SK-N-SH (cell line): ENCODE measurements around the gene SOWAHA. TPM values are rescaled to one million over a fixed set of nuclear protein-coding genes. Genes with fewer than 3 reads are reported as not detected.

ENCODE experiments used
- CTCF ChIA-PET: fragments of 300-600, 350-600 bp; formaldehyde crosslinking; extraction: SDS; loops from one replicate; lab custom pipeline; 2021; lab: Yijun Ruan, JAX
- POLR2A ChIA-PET: fragments of 350-600 bp; sonication (Branson Sonifier 250); formaldehyde crosslinking; extraction: SDS; loops from one replicate; lab custom pipeline; 2020; ENCODE audit warnings: antibody characterized with exemption, inconsistent platforms; lab: Yijun Ruan, JAX
- DNase-seq: peaks from one replicate; pipeline ENCODE4 v3.0.0; 2012
- H2AFZ ChIP-seq: fragments of 200-600 bp; sonication (generic); 2 replicates; pipeline ENCODE4 v1.8.1; 2016; ENCODE audit warnings: antibody characterized with exemption, mild to moderate bottlenecking, low read depth
- H3F3A ChIP-seq: fragments of 200-600 bp; sonication (generic); replicated peaks from 2 replicates; pipeline ENCODE3; 2016; ENCODE audit warnings: antibody characterized with exemption, mild to moderate bottlenecking; ENCODE audit not compliant: insufficient read depth
- H3K27ac ChIP-seq, 2 experiments: fragments of 200-500 bp in 1 of 2; fragments of 200-600 bp in 1 of 2; sonication (Bioruptor generic) in 1 of 2; sonication (generic), shearing (Covaris generic) in 1 of 2; 2 replicates each; pipeline versions ENCODE4 v1.5.1 to v1.6.1; 2014 to 2016; ENCODE audit warnings: low read depth in 2 of 2, inconsistent platforms in 1 of 2, low read length in 1 of 2, mild to moderate bottlenecking in 1 of 2, mixed read lengths in 1 of 2
- H3K27me3 ChIP-seq: fragments of 200-600 bp; sonication (generic), shearing (Covaris generic); 2 replicates; pipeline ENCODE4 v1.6.1; 2016; ENCODE audit warnings: mixed run types; ENCODE audit not compliant: insufficient read depth
- H3K36me3 ChIP-seq, 2 experiments: fragments of 200-500 bp in 1 of 2; fragments of 200-600 bp in 1 of 2; sonication (Bioruptor generic) in 1 of 2; sonication (generic) in 1 of 2; replicated peaks in 1 of 2; 2 replicates each; pipeline versions ENCODE3 to v1.5.1; 2014 to 2016; ENCODE audit warnings: low read length in 1 of 2, mild to moderate bottlenecking in 1 of 2; ENCODE audit not compliant: insufficient read depth in 2 of 2, control insufficient read depth in 1 of 2
- H3K4me1 ChIP-seq, 2 experiments: fragments of 200-500 bp in 1 of 2; fragments of 200-600 bp in 1 of 2; sonication (Bioruptor generic) in 1 of 2; sonication (generic), shearing (Covaris generic) in 1 of 2; 2 replicates each; pipeline versions ENCODE4 v1.5.1 to v1.6.1; 2014 to 2016; ENCODE audit warnings: low read depth in 1 of 2, low read length in 1 of 2, mixed run types in 1 of 2; ENCODE audit not compliant: insufficient read depth in 2 of 2, control insufficient read depth in 1 of 2
- H3K4me2 ChIP-seq: fragments of 200-600 bp; sonication (generic), shearing (Covaris generic); 2 replicates; pipeline ENCODE4 v1.6.1; 2017; ENCODE audit warnings: mixed run types
- H3K4me3 ChIP-seq, 2 experiments: fragments of 200-500 bp in 1 of 2; fragments of 200-600 bp in 1 of 2; sonication (Bioruptor generic) in 1 of 2; sonication (generic), shearing (Covaris generic) in 1 of 2; 2 replicates each; pipeline versions ENCODE4 v1.5.1 to v1.8.1; 2014 to 2016; ENCODE audit warnings: low read depth in 2 of 2, inconsistent platforms in 1 of 2, low read length in 1 of 2, mild to moderate bottlenecking in 1 of 2, mixed read lengths in 1 of 2, moderate library complexity in 1 of 2
- H3K79me2 ChIP-seq: fragments of 200-600 bp; sonication (generic); 2 replicates; pipeline ENCODE4 v1.8.1; 2017; ENCODE audit warnings: mild to moderate bottlenecking; ENCODE audit not compliant: insufficient read depth
- H3K9ac ChIP-seq: fragments of 200-600 bp; sonication (generic); 2 replicates; pipeline ENCODE4 v1.6.1; 2017; ENCODE audit warnings: mixed run types
- H3K9me2 ChIP-seq: fragments of 200-600 bp; sonication (generic); 2 replicates; pipeline ENCODE4 v1.6.1; 2017; ENCODE audit warnings: mixed run types
- H3K9me3 ChIP-seq: fragments of 200-600 bp; sonication (generic); 2 replicates; pipeline ENCODE4 v1.6.1; 2017; ENCODE audit warnings: mixed run types, mild to moderate bottlenecking, moderate library complexity
- H4K20me1 ChIP-seq: fragments of 200-600 bp; sonication (generic); 2 replicates; pipeline ENCODE4 v1.6.1; 2017; ENCODE audit warnings: mild to moderate bottlenecking, mixed run types; ENCODE audit not compliant: insufficient read depth
- CTCF ChIP-seq: fragments of 200-600 bp; sonication (generic); IDR thresholded peaks from 2 replicates; pipeline ENCODE4 v1.6.1; 2017; ENCODE audit warnings: antibody characterized with exemption, mild to moderate bottlenecking, moderate library complexity
- FOXJ3 ChIP-seq: sonication (generic); formaldehyde crosslinking; IDR thresholded peaks from 2 replicates; pipeline ENCODE4 v1.5.1; 2020; ENCODE audit warnings: mild to moderate bottlenecking, missing genetic modification reagents
- FOXM1 ChIP-seq: IDR thresholded peaks from 2 replicates; pipeline ENCODE4 v1.4.0; 2012; ENCODE audit warnings: low read depth, mild to moderate bottlenecking
- GABPA ChIP-seq: IDR thresholded peaks from 2 replicates; pipeline ENCODE4 v1.4.0; 2012; ENCODE audit warnings: low read depth, mild to moderate bottlenecking
- JUND ChIP-seq: IDR thresholded peaks from 2 replicates; pipeline ENCODE4 v1.4.0; 2012
- MEF2A ChIP-seq: IDR thresholded peaks from 2 replicates; pipeline ENCODE4 v1.4.0; 2012; ENCODE audit warnings: low read depth, borderline replicate concordance
- POLR2AphosphoS5 ChIP-seq: IDR thresholded peaks from 2 replicates; pipeline ENCODE4 v1.6.1; 2012; ENCODE audit warnings: low read depth, low read length
- RCOR1 ChIP-seq: fragments of 150-350 bp; IDR thresholded peaks from 2 replicates; pipeline ENCODE4 v1.6.1; 2017; ENCODE audit warnings: antibody characterized with exemption, low read length
- USF1 ChIP-seq: IDR thresholded peaks from 2 replicates; pipeline ENCODE4 v1.4.0; 2012; ENCODE audit warnings: low read depth, borderline replicate concordance
- ZBTB33 ChIP-seq: IDR thresholded peaks from 2 replicates; pipeline ENCODE4 v1.4.0; 2012; ENCODE audit warnings: low read depth, borderline replicate concordance
- WGBS: methylation state at CpG from one replicate; pipeline ENCODE4 v1.1.6; 2017; ENCODE audit warnings: low lambda C conversion rate; 5-methylcytosine and 5-hydroxymethylcytosine counted together
- polyA plus RNA-seq, 3 experiments: library from polyadenylated mRNA; depleted of rRNA; stranded (reverse); fragments of >200 nt; gene quantifications; 2 replicates each; pipeline ENCODE4 v1.2.3, GENCODE V29; 2012

SOWAHA gene
- polyA plus RNA-seq, 1 of the 3 experiments (the other 2 are of a cell fraction) = 0.30 TPM

GRCh38 chr5:132764671-132765238 is 48.3 kb upstream of the SOWAHA start:
- no peak overlapping the region for H2AFZ ChIP-seq
- peaks cover 33% of the 10 kb centered on the region for H3K79me2 ChIP-seq
- peaks cover 16% of the 10 kb centered on the region; the same call in 1 of the 2 replicates for H4K20me1 ChIP-seq
- no peak overlapping the region for H3K9ac ChIP-seq
- H3K9me3 ChIP-seq = no peaks in the 10 kb centered on the region
- no peaks in the 10 kb centered on the region for H3K9me2 ChIP-seq
- POLR2A ChIA-PET = no interaction called here
- no peak overlapping the region for H3K4me3 ChIP-seq
- peaks cover 7 to 8% of the 10 kb centered on the region in 2 experiments; a peak in 2 of 4 replicates for H3K4me1 ChIP-seq
- H3K27me3 ChIP-seq = no peaks in the 10 kb centered on the region
- CTCF ChIA-PET = interaction anchor here (0.9 to 4.6 kb wide), 4 partner anchors 10 to 66 kb away, joined by 3 to 34 read pairs (median 10); partner anchors contain the start of gene SHROOM1
- peaks cover 5 to 45% of the 10 kb centered on the region in 2 experiments for H3K36me3 ChIP-seq
- no peak for DNase-seq
- 96% methylated on average over 5 of the region's 7 CpGs for WGBS
- H3F3A ChIP-seq = no peaks in the 10 kb centered on the region
- H3K27ac ChIP-seq = no peak overlapping the region
- no peak for TF ChIP-seq GABPA
- TF ChIP-seq USF1 = no peak
- TF ChIP-seq JUND = no peak
- no peak for TF ChIP-seq ZBTB33
- no peak for TF ChIP-seq RCOR1
- no peak for TF ChIP-seq CTCF
- no peak for TF ChIP-seq MEF2A
- no peak for TF ChIP-seq POLR2AphosphoS5
- no peak overlapping the region for H3K4me2 ChIP-seq

GRCh38 chr5:132765311-132766019 is 47.6 kb upstream of the SOWAHA start:
- H4K20me1 ChIP-seq = peaks cover 16% of the 10 kb centered on the region; the same call in 1 of the 2 replicates
- CTCF ChIA-PET = interaction anchor here (0.9 to 4.6 kb wide), 4 partner anchors 10 to 55 kb away, joined by 3 to 34 read pairs (median 10); no protein-coding TSS in a partner anchor

More at GRCh38 chr5:132765311-132766019, 47.6 kb upstream of the SOWAHA start:
- POLR2A ChIA-PET = no interaction called here
- TF ChIP-seq FOXM1 (no peak), FOXJ3 (CRISPR knock-in tag) (no peak)
- no peaks in the 10 kb centered on the region for H3K9me2 ChIP-seq
- peaks cover 5 to 41% of the 10 kb centered on the region in 2 experiments for H3K36me3 ChIP-seq
- no peaks in the 10 kb centered on the region for H3K9me3 ChIP-seq
- 98% methylated on average over 9 of the region's 12 CpGs for WGBS
- no peak overlapping the region for H3K9ac ChIP-seq
- H3K79me2 ChIP-seq = peaks cover 38% of the 10 kb centered on the region
- H3K27ac ChIP-seq = no peak overlapping the region
- H3F3A ChIP-seq = no peaks in the 10 kb centered on the region
- no peak for DNase-seq
- no peak overlapping the region for H2AFZ ChIP-seq
- no peak overlapping the region for H3K4me2 ChIP-seq
- H3K4me1 ChIP-seq = peaks cover 7 to 8% of the 10 kb centered on the region in 2 experiments; a peak in 2 of 4 replicates
- H3K27me3 ChIP-seq = no peaks in the 10 kb centered on the region
- H3K4me3 ChIP-seq = no peak overlapping the region
